Right lobe of liver (tissue), 6 donors: ENCODE results near the gene RPRD2. TPM values are rescaled to one million over a fixed set of nuclear protein-coding genes. Genes with fewer than 3 reads are reported as not detected.
A peak's percentile ranks its signal among the peaks of the same experiment; 100 is the strongest.

ENCODE experiments used
- ATAC-seq, 4 donors: fragments of 200-7000 bp; cut with Tn5 transposase; one replicate each; pipeline ENCODE4 v1.9.1; 2020; ENCODE audit warnings: mild to moderate bottlenecking in 4 of 4, moderate library complexity in 4 of 4
- DNase-seq, 3 donors: peaks; one replicate each; pipeline ENCODE4 v3.0.0-alpha.2; 2020
- H3K27ac ChIP-seq, 3 donors: fragments of 200-600 bp; one replicate each; pipeline ENCODE4 v1.8.0; 2022
- H3K27me3 ChIP-seq, 2 donors: fragments of 200-600 bp; one replicate each; pipeline ENCODE4 v1.8.0; 2022
- H3K36me3 ChIP-seq, 4 donors: fragments of 200-600 bp; sonication (generic) in 1 of 4; one replicate each; pipeline versions ENCODE4 v1.5.1 to v1.8.0; 2017 to 2022; ENCODE audit warnings: control low read depth in 1 of 4
- H3K4me1 ChIP-seq, 4 donors: fragments of 200-600 bp; sonication (generic) in 1 of 4; one replicate each; pipeline versions ENCODE4 v1.5.1 to v1.8.0; 2017 to 2022; ENCODE audit warnings: control low read depth in 1 of 4
- H3K4me3 ChIP-seq, 3 donors: fragments of 200-600 bp; one replicate each; pipeline ENCODE4 v1.8.0; 2022
- H3K9me3 ChIP-seq, 4 donors: fragments of 200-600 bp; sonication (generic) in 1 of 4; one replicate each; pipeline versions ENCODE4 v1.5.1 to v1.8.0; 2017 to 2022; ENCODE audit warnings: control low read depth in 1 of 4
- CTCF ChIP-seq, 4 donors: fragments of 200-600 bp in 3 of 4; fragments of 450-650 bp in 1 of 4; IDR thresholded peaks; one replicate each; pipeline versions ENCODE4 v1.5.1 to v1.8.0; 2016 to 2022; ENCODE audit warnings: antibody characterized with exemption in 4 of 4, mild to moderate bottlenecking in 2 of 4
- POLR2A ChIP-seq: fragments of 450-650 bp; IDR thresholded peaks from one replicate; pipeline ENCODE4 v1.6.1; 2017; ENCODE audit warnings: antibody characterized with exemption, mild to moderate bottlenecking
- WGBS: methylation state at CpG from one replicate; pipeline ENCODE4 v1.1.6; 2018; ENCODE audit warnings: low coverage, low lambda C conversion rate; ENCODE audit not compliant: insufficient coverage; ENCODE audit errors: missing lambda C conversion rate; 5-methylcytosine and 5-hydroxymethylcytosine counted together
- intact Hi-C, 2 donors: fragments of 100-400 bp; cut with DNase I; formaldehyde crosslinking; loops; one replicate each; pipeline versions ENCODE4 v1.11.2 to v1.14.1; 2022
- total RNA-seq, 6 experiments: library from RNA; depleted of rRNA in 2 of 6; stranded (reverse); fragments of >200 nt in 2 of 6; fragmentation: NEBNext Ultra II Directional in 3 of 6; extraction: Animal tissue kit (Norgen Biotek cat#: 25700) in 3 of 6; gene quantifications; one replicate each; pipeline versions ENCODE4 v1.1.0 to v1.2.4, GENCODE V29; 2016 to 2023
- donor health status: DM: no; HTN: yes; CAD: no.
- donor health status: DM: no; HTN: no; CAD: no.
- donor health status: DM: no; HTN: no; CAD: no.
- donor health status: DM: no; HTN: yes; CAD: no.
- donor health status: DM: no; HTN: yes; CAD: no.

Gene RPRD2
- total RNA-seq, 6 experiments from 2014 or later: 8.9 to 17.5 (median 11.0) TPM

GRCh38 chr1:150372580-150372979, 8.6 kb downstream of the RPRD2 start:
- H3K36me3 ChIP-seq: no peaks in the 10 kb centered on the region
- intact Hi-C loops: no loop called here
- H3K27ac ChIP-seq: no peak overlapping the region
- H3K9me3 ChIP-seq: no peaks in the 10 kb centered on the region
- no peaks in the 10 kb centered on the region for H3K27me3 ChIP-seq
- no peak overlapping the region for H3K4me3 ChIP-seq
- WGBS: 80% methylated on average over 1 of the region's 1 CpG
- peaks cover 0 to 33% (median 2%) of the 10 kb centered on the region in 4 donors for H3K4me1 ChIP-seq
- DNase-seq (no peak), ATAC-seq (no peak)
- TF ChIP-seq CTCF (IDR thresholded peaks at IDR 0.05) (no peak), POLR2A (no peak)

DNA sequence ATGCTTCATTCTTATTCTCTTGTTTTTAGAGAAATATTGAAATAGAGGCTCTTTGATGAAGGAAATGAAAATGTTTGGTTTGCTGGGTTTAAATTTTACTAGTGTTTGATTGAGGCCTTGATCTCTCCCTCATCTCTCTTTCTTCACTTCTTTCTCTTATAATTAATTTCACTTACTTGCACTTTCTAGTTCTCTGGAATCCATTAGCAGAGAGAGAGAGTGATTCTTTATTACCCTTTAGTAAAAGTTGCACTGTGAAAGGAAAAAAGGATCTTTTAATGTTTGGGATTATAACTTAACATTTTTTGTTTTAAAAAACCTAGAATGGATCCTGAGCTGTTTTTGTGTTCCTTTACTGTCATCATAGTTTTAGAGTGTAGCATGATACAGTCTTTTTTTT, 12.2 kb downstream of the RPRD2 start:
- intact Hi-C loops: no loop called here
- Histone ChIP-seq H3K4me3 (no peak overlapping the region), H3K27me3 (no peaks in the 10 kb centered on the region), H3K27ac (no peak overlapping the region), H3K36me3 (no peaks in the 10 kb centered on the region), H3K9me3 (no peaks in the 10 kb centered on the region), H3K4me1 (peaks cover 0 to 15% (median 0%) of the 10 kb centered on the region in 4 donors)
- TF ChIP-seq POLR2A (no peak), CTCF (IDR thresholded peaks at IDR 0.05) (no peak)
- ATAC-seq: no peak
- DNase-seq: no peak

- intact Hi-C loops: no loop called here
- DNase-seq: no peak
- H3K9me3 ChIP-seq: no peaks in the 10 kb centered on the region
- H3K36me3 ChIP-seq: no peaks in the 10 kb centered on the region
- WGBS: 17% methylated on average over 3 of the region's 3 CpGs
- peak overlapping the region; percentile 30 to 50 (median 34) for H3K27ac ChIP-seq
- peak; percentile 53 to 61 (median 55) for ATAC-seq
- H3K4me3 ChIP-seq: no peak overlapping the region
- TF ChIP-seq CTCF (IDR thresholded peaks at IDR 0.05): no peak
- TF ChIP-seq POLR2A: no peak
- no peaks in the 10 kb centered on the region for H3K27me3 ChIP-seq
- peaks cover 0 to 33% (median 6%) of the 10 kb centered on the region in 4 donors for H3K4me1 ChIP-seq
Observed at GRCh38 chr1:150383631-150384324, 19.8 kb downstream of the RPRD2 start.

DNA sequence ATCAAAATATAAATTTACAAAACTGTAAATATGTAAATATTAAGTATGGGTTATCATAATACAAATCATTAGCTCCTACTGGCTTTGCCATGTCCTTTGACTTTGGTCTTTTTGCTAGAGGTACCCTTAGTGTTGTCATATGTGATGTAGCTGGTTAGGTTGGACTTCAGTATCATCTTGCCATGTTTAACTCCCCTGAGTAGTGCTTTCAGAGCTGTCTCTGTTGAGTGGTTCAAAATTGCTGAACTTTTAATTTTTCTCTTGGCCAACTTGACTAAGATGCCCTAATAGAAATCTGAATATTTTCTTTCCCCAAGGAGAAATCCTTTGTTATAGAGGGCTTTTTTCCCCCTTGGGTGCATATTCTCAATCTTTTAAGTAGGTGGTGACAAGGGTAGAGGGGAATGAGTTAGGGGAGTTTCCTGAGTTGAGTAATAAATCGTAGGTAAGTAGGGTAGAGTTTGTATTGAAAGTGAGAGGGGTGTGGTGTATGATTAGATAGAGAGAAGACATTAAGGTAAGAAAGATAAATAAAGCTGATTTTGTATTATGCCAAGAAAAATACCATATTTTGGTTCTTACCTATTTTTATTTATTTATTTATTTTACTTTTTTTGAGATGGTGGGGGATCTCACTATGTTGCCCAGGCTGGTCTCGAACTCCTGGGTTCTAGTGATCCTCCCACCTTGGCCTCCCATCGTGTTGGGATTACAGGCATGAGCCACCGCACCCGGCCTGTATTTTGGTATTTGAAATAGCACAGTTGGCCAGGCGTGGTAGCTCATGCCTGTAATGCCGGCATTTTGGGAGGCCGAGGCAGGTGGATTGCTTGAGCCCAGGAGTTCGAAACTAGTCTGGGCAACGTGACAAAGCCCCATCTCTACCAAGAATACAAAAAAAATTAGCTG, 21.8 kb downstream of the RPRD2 start:
- intact Hi-C loops: no loop called here
- Histone ChIP-seq H3K9me3 (no peaks in the 10 kb centered on the region), H3K4me1 (peaks cover 0 to 42% (median 6%) of the 10 kb centered on the region in 4 donors), H3K27me3 (no peaks in the 10 kb centered on the region), H3K27ac (peak overlapping the region in 1 of 3 donors; percentile 52), H3K4me3 (no peak overlapping the region), H3K36me3 (no peaks in the 10 kb centered on the region)
- no peak for ATAC-seq
- WGBS: 64% methylated on average over 8 of the region's 10 CpGs
- no peak for DNase-seq
- TF ChIP-seq POLR2A (no peak), CTCF (IDR thresholded peaks at IDR 0.05) (no peak)
